ENCODE data around the gene MYO1F.
"Not testable (repeated sequence)": the region's sequence is repeated elsewhere in the genome, so short reads cannot be mapped to it uniquely, and the experiment has no call there.

MYO1F gene

GRCh38 chr19:8519388-8519787 is 57.9 kb downstream of the MYO1F start:
- peaks cover 54% of the 10 kb centered on the region for H3K4me1 Mint-ChIP-seq
- H3K27ac Mint-ChIP-seq: no peak overlapping the region
- no peaks in the 10 kb centered on the region for H3K9me3 Mint-ChIP-seq
- ATAC-seq (no peak), DNase-seq (no peak)
- no peaks in the 10 kb centered on the region for H3K27me3 Mint-ChIP-seq
- H3K4me3 Mint-ChIP-seq: no peak overlapping the region

- H3K27me3 Mint-ChIP-seq: no peaks in the 10 kb centered on the region
- H3K27ac Mint-ChIP-seq: peak overlapping the region in 1 of 2 donors; percentile 61
- H3K4me3 Mint-ChIP-seq: no peak overlapping the region
- no peaks in the 10 kb centered on the region for H3K9me3 Mint-ChIP-seq
- ATAC-seq (no peak), DNase-seq (no peak)
- peaks cover 61% of the 10 kb centered on the region for H3K4me1 Mint-ChIP-seq
Measured at GRCh38 chr19:8518536-8518935, 58.7 kb downstream of the MYO1F start.

GRCh38 chr19:8517551-8518442 is 59.4 kb downstream of the MYO1F start:
- DNase-seq: peak in 1 of 2 donors; percentile 31
- no peaks in the 10 kb centered on the region for H3K27me3 Mint-ChIP-seq
- peaks cover 68% of the 10 kb centered on the region for H3K4me1 Mint-ChIP-seq
- peak overlapping the region; percentile 21 to 39 for H3K4me3 Mint-ChIP-seq
- H3K27ac Mint-ChIP-seq: peak overlapping the region; percentile 22 to 95
- ATAC-seq: no peak
- no peaks in the 10 kb centered on the region for H3K9me3 Mint-ChIP-seq

- Mint-ChIP-seq H3K9me3 (no peaks in the 10 kb centered on the region), H3K27me3 (no peaks in the 10 kb centered on the region), H3K4me1 (peaks cover 78% of the 10 kb centered on the region), H3K27ac (peak overlapping the region; percentile 99 to 100), H3K4me3 (peak overlapping the region; percentile 84 to 99)
- peak; percentile 48 to 58 for DNase-seq
- peak; percentile 37 for ATAC-seq
Measured at GRCh38 chr19:8515317-8515716, 61.9 kb downstream of the MYO1F start.

- not testable (repeated sequence) for DNase-seq, H3K27me3 Mint-ChIP-seq, ATAC-seq, H3K9me3 Mint-ChIP-seq
- peak overlapping the region; percentile 99 to 100 for H3K27ac Mint-ChIP-seq
- peak overlapping the region; percentile 84 to 99 for H3K4me3 Mint-ChIP-seq
- H3K4me1 Mint-ChIP-seq: peaks cover 73% of the 10 kb centered on the region
Measured at GRCh38 chr19:8514505-8515009, 62.7 kb downstream of the MYO1F start.

GRCh38 chr19:8513687-8514504 is 63.3 kb downstream of the MYO1F start, which contains the start of gene ZNF414:
TSS of gene ZNF414 (minus strand) at chr19:8514167. CDS start at chr19:8514046, 121 bp downstream.
- Mint-ChIP-seq H3K27me3 (no peaks in the 10 kb centered on the region), H3K4me1 (peaks cover 69% of the 10 kb centered on the region), H3K9me3 (no peaks in the 10 kb centered on the region), H3K27ac (peak within 1 kb of the TSS; percentile 99 to 100), H3K4me3 (peak within 1 kb of the TSS; percentile 84 to 99)
- peak; percentile 92 for ATAC-seq
- DNase-seq: peak; percentile 95 to 98

- peak overlapping the region; percentile 94 to 100 for H3K27ac Mint-ChIP-seq
- no peaks in the 10 kb centered on the region for H3K9me3 Mint-ChIP-seq
- peak overlapping the region; percentile 84 to 99 for H3K4me3 Mint-ChIP-seq
- DNase-seq (no peak), ATAC-seq (no peak)
- H3K27me3 Mint-ChIP-seq: no peaks in the 10 kb centered on the region
- peaks cover 61% of the 10 kb centered on the region for H3K4me1 Mint-ChIP-seq
Measured at GRCh38 chr19:8513036-8513686, 64.1 kb downstream of the MYO1F start.

- no peak for ATAC-seq
- peak in 1 of 2 donors; percentile 32 for DNase-seq
- H3K4me3 Mint-ChIP-seq: peak overlapping the region; percentile 59 to 99
- no peaks in the 10 kb centered on the region for H3K27me3 Mint-ChIP-seq
- peak overlapping the region in 1 of 2 donors; percentile 42 for H3K27ac Mint-ChIP-seq
- H3K4me1 Mint-ChIP-seq: peaks cover 53% of the 10 kb centered on the region
- no peaks in the 10 kb centered on the region for H3K9me3 Mint-ChIP-seq
Measured at GRCh38 chr19:8512115-8512967, 64.9 kb downstream of the MYO1F start.

- H3K4me1 Mint-ChIP-seq: peaks cover 47% of the 10 kb centered on the region
- no peak overlapping the region for H3K4me3 Mint-ChIP-seq
- no peak overlapping the region for H3K27ac Mint-ChIP-seq
- no peaks in the 10 kb centered on the region for H3K27me3 Mint-ChIP-seq
- DNase-seq (no peak), ATAC-seq (no peak)
- no peaks in the 10 kb centered on the region for H3K9me3 Mint-ChIP-seq
Measured at GRCh38 chr19:8511573-8512101, 65.6 kb downstream of the MYO1F start.

GRCh38 chr19:8510589-8511115 is 66.6 kb downstream of the MYO1F start:
- Mint-ChIP-seq H3K27ac (no peak overlapping the region), H3K4me1 (peaks cover 48% of the 10 kb centered on the region), H3K4me3 (no peak overlapping the region), H3K9me3 (no peaks in the 10 kb centered on the region), H3K27me3 (no peaks in the 10 kb centered on the region)
- ATAC-seq (no peak), DNase-seq (no peak)

- ATAC-seq (no peak), DNase-seq (no peak)
- H3K4me3 Mint-ChIP-seq: peak overlapping the region; percentile 95 to 97
- no peaks in the 10 kb centered on the region for H3K27me3 Mint-ChIP-seq
- no peaks in the 10 kb centered on the region for H3K9me3 Mint-ChIP-seq
- H3K4me1 Mint-ChIP-seq: peaks cover 40% of the 10 kb centered on the region
- peak overlapping the region; percentile 4 to 82 for H3K27ac Mint-ChIP-seq
Measured at GRCh38 chr19:8506402-8506957, 70.8 kb downstream of the MYO1F start.

GRCh38 chr19:8505680-8506401 is 71.4 kb downstream of the MYO1F start:
- peaks cover 40% of the 10 kb centered on the region for H3K4me1 Mint-ChIP-seq
- H3K4me3 Mint-ChIP-seq: peak overlapping the region; percentile 95 to 97
- ATAC-seq (peak; percentile 81), DNase-seq (peak; percentile 64 to 77)
- no peaks in the 10 kb centered on the region for H3K27me3 Mint-ChIP-seq
- H3K27ac Mint-ChIP-seq: peak overlapping the region; percentile 4 to 82
- H3K9me3 Mint-ChIP-seq: no peaks in the 10 kb centered on the region

GRCh38 chr19:8504919-8505318 is 72.3 kb downstream of the MYO1F start:
- no peaks in the 10 kb centered on the region for H3K9me3 Mint-ChIP-seq
- DNase-seq (no peak), ATAC-seq (no peak)
- no peak overlapping the region for H3K27ac Mint-ChIP-seq
- H3K27me3 Mint-ChIP-seq: no peaks in the 10 kb centered on the region
- peaks cover 49% of the 10 kb centered on the region for H3K4me1 Mint-ChIP-seq
- H3K4me3 Mint-ChIP-seq: peak overlapping the region; percentile 58 to 63

Data from stimulated activated naive CD8-positive, alpha-beta T cell treated with anti-CD3 and anti-CD28 coated beads, Interleukin-15, amount 100 ng/mL, for 72 hours (primary cell).